ENCODE measurements around the gene AVPR2. TPM values are rescaled to one million over a fixed set of nuclear protein-coding genes. Genes with fewer than 3 reads are reported as not detected.

The AVPR2 gene
- total and polyA plus RNA-seq, 2 donors (not counting 1 experiment from before 2014, with no cell fraction given), result 0.12 TPM; not detected in 1

- ATAC-seq (ENCODE audit: low read depth), result no peak
- no peak overlapping the region for H3K27ac ChIP-seq (ENCODE audit: low read length in 2 of 2)
- no peaks in the 10 kb centered on the region for H3K27me3 ChIP-seq (replicated peaks in 1 of 4; ENCODE audit: control extremely low read depth in 1 of 4, control insufficient read depth in 3 of 4, insufficient read depth in 4 of 4, low read length in 3 of 4)
- H3K4me2 ChIP-seq (replicated peaks; ENCODE audit: low read depth, low read length, poor library complexity, severe bottlenecking), result no peak overlapping the region
- Mint-ChIP-seq H3K9me3 (ENCODE audit: insufficient read depth) (no peaks in the 10 kb centered on the region), H3K4me1 (peaks cover 3% of the 10 kb centered on the region), H3K27ac (no peak overlapping the region), H3K27me3 (no peaks in the 10 kb centered on the region), H3K4me3 (no peak overlapping the region)
- H2AFZ ChIP-seq (ENCODE audit: insufficient read depth, low read depth, low read length, poor library complexity, severe bottlenecking), result no peak overlapping the region
- no peak for DNase-seq
- WGBS (ENCODE audit: insufficient coverage), result 97% methylated on average over 22 of the region's 32 CpGs
- H3K9me3 ChIP-seq (ENCODE audit: control extremely low read depth in 1 of 3, control insufficient read depth in 2 of 3, insufficient read depth in 1 of 3, low read length in 2 of 3), result no peaks in the 10 kb centered on the region
- TF ChIP-seq EZH2 (IDR thresholded peaks at IDR 0.05; ENCODE audit: borderline replicate concordance, insufficient read depth, low read depth, low read length, poor library complexity, severe bottlenecking), result no peak
- TF ChIP-seq CTCF (IDR thresholded peaks at IDR 0.05), result no peak
- intact Hi-C loops (cut with micrococcal nuclease), result no loop called here
- H3K36me3 ChIP-seq (replicated peaks in 1 of 2; ENCODE audit: control extremely low read depth in 1 of 2, control insufficient read depth in 1 of 2, extremely low read depth in 1 of 2, insufficient read depth in 2 of 2, low read length in 1 of 2), result peaks cover 0 to 61% of the 10 kb centered on the region in 2 experiments
- no peak overlapping the region for H3K4me3 ChIP-seq (ENCODE audit: control extremely low read depth in 1 of 5, extremely low read depth in 1 of 5, insufficient read depth in 1 of 5, low read depth in 2 of 5, low read length in 4 of 5)
- ChIA-PET POLR2A (interaction anchor here (2.1 kb wide), 1 partner anchor 29 kb away, joined by 4 read pairs; no protein-coding TSS in a partner anchor), CTCF (interaction anchor here (0.9 to 15.4 kb wide), 7 partner anchors 8 to 189 kb away, joined by 3 to 325 read pairs (median 3); partner anchors contain the start of genes ARHGAP4, PLXNB3 and RENBP)
- H3K4me1 ChIP-seq (ENCODE audit: control insufficient read depth in 2 of 2, insufficient read depth in 2 of 2, low read length in 2 of 2), result peaks cover 0 to 8% of the 10 kb centered on the region in 2 donors
- H3K79me2 ChIP-seq (ENCODE audit: control insufficient read depth, insufficient read depth, low read length), result no peaks in the 10 kb centered on the region
- no peaks in the 10 kb centered on the region for H4K20me1 ChIP-seq (ENCODE audit: control insufficient read depth, insufficient read depth, low read length, poor library complexity, severe bottlenecking)
- H3K9ac ChIP-seq (ENCODE audit: low read length), result no peak overlapping the region
Measured at GRCh38 chrX:153952373-153953026, 48.0 kb downstream of the AVPR2 start.

GRCh38 chrX:153953342-153953830 lies 48.9 kb downstream of the AVPR2 start:
- Mint-ChIP-seq H3K27ac (peak overlapping the region; percentile 72), H3K4me3 (no peak overlapping the region), H3K4me1 (peaks cover 2% of the 10 kb centered on the region), H3K9me3 (ENCODE audit: insufficient read depth) (no peaks in the 10 kb centered on the region), H3K27me3 (no peaks in the 10 kb centered on the region)
- no peaks in the 10 kb centered on the region for H3K9me3 ChIP-seq (ENCODE audit: control extremely low read depth in 1 of 3, control insufficient read depth in 2 of 3, insufficient read depth in 1 of 3, low read length in 2 of 3)
- WGBS (ENCODE audit: insufficient coverage), result 38% methylated on average over 15 of the region's 33 CpGs
- TF ChIP-seq CTCF (IDR thresholded peaks at IDR 0.05) (peak; percentile 80), EZH2 (IDR thresholded peaks at IDR 0.05; ENCODE audit: borderline replicate concordance, insufficient read depth, low read depth, low read length, poor library complexity, severe bottlenecking) (no peak)
- H2AFZ ChIP-seq (ENCODE audit: insufficient read depth, low read depth, low read length, poor library complexity, severe bottlenecking), result no peak overlapping the region
- peaks cover 0 to 7% of the 10 kb centered on the region in 2 donors for H3K4me1 ChIP-seq (ENCODE audit: control insufficient read depth in 2 of 2, insufficient read depth in 2 of 2, low read length in 2 of 2)
- no peak overlapping the region for H3K4me2 ChIP-seq (replicated peaks; ENCODE audit: low read depth, low read length, poor library complexity, severe bottlenecking)
- intact Hi-C loops (cut with micrococcal nuclease), result no loop called here
- no peak overlapping the region for H3K9ac ChIP-seq (ENCODE audit: low read length)
- H3K27ac ChIP-seq (ENCODE audit: low read length in 2 of 2), result no peak overlapping the region
- H3K27me3 ChIP-seq (replicated peaks in 1 of 4; ENCODE audit: control extremely low read depth in 1 of 4, control insufficient read depth in 3 of 4, insufficient read depth in 4 of 4, low read length in 3 of 4), result no peaks in the 10 kb centered on the region
- H3K36me3 ChIP-seq (replicated peaks in 1 of 2; ENCODE audit: control extremely low read depth in 1 of 2, control insufficient read depth in 1 of 2, extremely low read depth in 1 of 2, insufficient read depth in 2 of 2, low read length in 1 of 2), result peaks cover 0 to 57% of the 10 kb centered on the region in 2 experiments
- ATAC-seq (ENCODE audit: low read depth), result peak; percentile 84
- ChIA-PET CTCF (interaction anchor here (1.1 to 15.4 kb wide), 4 partner anchors 9 to 190 kb away, joined by 3 to 325 read pairs (median 6); partner anchors contain the start of genes ARHGAP4, PLXNB3 and RENBP), POLR2A (no interaction called here)
- no peaks in the 10 kb centered on the region for H3K79me2 ChIP-seq (ENCODE audit: control insufficient read depth, insufficient read depth, low read length)
- no peaks in the 10 kb centered on the region for H4K20me1 ChIP-seq (ENCODE audit: control insufficient read depth, insufficient read depth, low read length, poor library complexity, severe bottlenecking)
- no peak overlapping the region for H3K4me3 ChIP-seq (ENCODE audit: control extremely low read depth in 1 of 5, extremely low read depth in 1 of 5, insufficient read depth in 1 of 5, low read depth in 2 of 5, low read length in 4 of 5)
- peak; percentile 75 for DNase-seq
